Effector memory CD4-positive, alpha-beta T cell (primary cell): Measurements from ENCODE around the gene RRBP1.
"Not testable (repeated sequence)": the region's sequence is repeated elsewhere in the genome, so short reads cannot be mapped to it uniquely, and the experiment has no call there.

Experiments used
- DNase-seq, 3 donors: peaks; one replicate each; pipeline ENCODE4 v3.0.0-alpha.2; 2020
- H3K27ac ChIP-seq: 2 replicates; pipeline ENCODE4 v1.7.0; 2013; ENCODE audit warnings: mild to moderate bottlenecking, low read length, moderate library complexity; ENCODE audit not compliant: insufficient read depth, poor library complexity, severe bottlenecking
- H3K27me3 ChIP-seq: replicated peaks from 2 replicates; pipeline ENCODE4 v1.7.0; 2013; ENCODE audit warnings: mild to moderate bottlenecking, low read length; ENCODE audit not compliant: insufficient read depth, control insufficient read depth, poor library complexity, severe bottlenecking
- H3K36me3 ChIP-seq: 2 replicates; pipeline ENCODE4 v1.7.0; 2013; ENCODE audit warnings: mild to moderate bottlenecking, low read length, moderate library complexity; ENCODE audit not compliant: control insufficient read depth, insufficient read depth
- H3K4me1 ChIP-seq: 2 replicates; pipeline ENCODE4 v1.7.0; 2013; ENCODE audit warnings: low read length, mild to moderate bottlenecking; ENCODE audit not compliant: control insufficient read depth, insufficient read depth, poor library complexity, severe bottlenecking
- H3K4me3 ChIP-seq: 2 replicates; pipeline ENCODE4 v1.7.0; 2013; ENCODE audit warnings: low read length, low read depth, mild to moderate bottlenecking; ENCODE audit not compliant: insufficient read depth, poor library complexity, severe bottlenecking
- H3K9me3 ChIP-seq: 2 replicates; pipeline ENCODE4 v1.7.0; 2013; ENCODE audit warnings: mild to moderate bottlenecking, low read length, moderate library complexity; ENCODE audit not compliant: control insufficient read depth

The RRBP1 gene

GRCh38 chr20:17710379-17711266 lies 28.6 kb upstream of the RRBP1 start:
- Histone ChIP-seq H3K27me3 (no peaks in the 10 kb centered on the region), H3K27ac (no peak overlapping the region), H3K36me3 (no peaks in the 10 kb centered on the region), H3K9me3 (no peaks in the 10 kb centered on the region), H3K4me1 (no peaks in the 10 kb centered on the region), H3K4me3 (no peak overlapping the region)
- no peak for DNase-seq

- H3K4me1 ChIP-seq = no peaks in the 10 kb centered on the region
- no peak for DNase-seq
- H3K4me3 ChIP-seq = no peak overlapping the region
- H3K27me3 ChIP-seq = no peaks in the 10 kb centered on the region
- no peak overlapping the region for H3K27ac ChIP-seq
- H3K36me3 ChIP-seq = no peaks in the 10 kb centered on the region
- H3K9me3 ChIP-seq = no peaks in the 10 kb centered on the region
These were observed 27.6 kb upstream of the RRBP1 start for GRCh38 chr20:17709361-17710293.

DNA sequence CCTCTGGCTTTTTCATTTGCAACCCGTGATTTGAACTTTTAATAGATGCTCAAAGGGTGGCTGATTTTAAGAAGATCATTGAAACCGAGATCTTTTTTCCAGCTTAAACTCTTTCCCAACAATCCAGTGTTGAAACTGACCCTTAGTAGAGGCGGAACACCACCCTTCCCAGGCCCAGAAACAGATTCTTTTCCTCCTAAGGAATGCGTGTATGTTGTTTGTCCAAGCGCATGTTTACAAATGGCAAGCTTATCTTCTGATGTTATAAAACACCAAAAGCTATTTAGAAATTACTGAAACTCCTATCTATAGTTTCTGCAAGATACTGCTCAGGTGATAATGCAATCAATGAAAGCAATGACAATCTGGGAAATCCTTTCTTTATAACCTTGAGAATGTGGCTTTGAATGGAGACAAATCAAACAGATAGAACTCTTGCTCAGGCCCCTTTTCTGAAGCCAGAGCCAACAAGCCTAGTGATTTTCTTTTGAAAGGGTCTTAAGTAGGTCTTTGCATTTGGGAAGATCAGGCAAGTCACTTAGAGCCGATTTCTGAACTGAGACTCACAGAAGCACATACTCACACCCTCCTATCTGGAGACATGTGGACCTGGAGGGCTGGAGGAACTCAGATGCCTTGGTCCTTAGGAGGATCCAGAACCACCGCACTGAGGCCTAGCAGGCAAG lies 26.8 kb upstream of the RRBP1 start:
- H3K27me3 ChIP-seq = no peaks in the 10 kb centered on the region
- H3K36me3 ChIP-seq = no peaks in the 10 kb centered on the region
- H3K4me3 ChIP-seq = no peak overlapping the region
- no peaks in the 10 kb centered on the region for H3K4me1 ChIP-seq
- no peak for DNase-seq
- no peaks in the 10 kb centered on the region for H3K9me3 ChIP-seq
- H3K27ac ChIP-seq = no peak overlapping the region

DNA sequence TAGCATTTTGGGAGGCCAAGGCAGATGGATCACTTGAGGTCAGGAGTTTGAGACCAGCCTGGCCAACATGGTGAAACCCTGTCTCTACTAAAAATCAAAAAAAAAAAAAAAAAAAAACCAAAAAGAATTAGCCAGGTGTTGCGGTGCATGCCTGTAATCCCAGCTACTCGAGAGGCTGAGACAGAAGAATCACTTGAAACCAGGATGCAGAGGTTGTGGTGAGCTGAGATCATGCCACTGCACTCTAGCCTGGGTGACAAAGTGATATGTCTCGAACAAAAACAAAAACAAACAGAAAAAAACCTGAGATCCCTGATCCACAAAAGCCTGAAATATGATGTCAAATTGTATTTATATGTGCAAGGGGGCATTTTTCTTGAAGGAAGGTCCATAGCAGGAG lies 25.9 kb upstream of the RRBP1 start:
- not testable (repeated sequence) for H3K4me3 ChIP-seq, H3K9me3 ChIP-seq, DNase-seq, H3K27me3 ChIP-seq, H3K27ac ChIP-seq, H3K36me3 ChIP-seq, H3K4me1 ChIP-seq

DNA sequence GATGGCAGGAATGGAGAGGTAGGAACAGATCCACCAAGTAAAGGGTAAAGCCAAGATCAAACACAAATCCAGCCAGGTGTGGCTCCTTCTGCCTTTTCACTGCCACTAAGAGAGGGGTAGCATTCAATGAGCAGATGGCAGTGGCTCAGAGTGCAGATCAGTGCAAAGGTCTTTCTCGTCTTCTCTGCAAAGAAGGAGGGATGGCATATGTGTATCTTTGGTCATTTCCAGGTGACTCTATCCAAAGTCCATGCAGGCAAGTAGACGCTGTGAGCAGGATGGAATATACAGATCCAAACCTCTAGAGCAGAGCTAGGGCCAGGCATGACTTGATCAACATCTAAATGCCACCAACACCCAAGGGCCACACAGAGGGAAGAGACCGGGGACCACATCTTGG lies 24.6 kb upstream of the RRBP1 start:
- no peak for DNase-seq
- Histone ChIP-seq H3K9me3 (no peaks in the 10 kb centered on the region), H3K27ac (no peak overlapping the region), H3K27me3 (no peaks in the 10 kb centered on the region), H3K36me3 (no peaks in the 10 kb centered on the region), H3K4me3 (no peak overlapping the region), H3K4me1 (no peaks in the 10 kb centered on the region)

DNA sequence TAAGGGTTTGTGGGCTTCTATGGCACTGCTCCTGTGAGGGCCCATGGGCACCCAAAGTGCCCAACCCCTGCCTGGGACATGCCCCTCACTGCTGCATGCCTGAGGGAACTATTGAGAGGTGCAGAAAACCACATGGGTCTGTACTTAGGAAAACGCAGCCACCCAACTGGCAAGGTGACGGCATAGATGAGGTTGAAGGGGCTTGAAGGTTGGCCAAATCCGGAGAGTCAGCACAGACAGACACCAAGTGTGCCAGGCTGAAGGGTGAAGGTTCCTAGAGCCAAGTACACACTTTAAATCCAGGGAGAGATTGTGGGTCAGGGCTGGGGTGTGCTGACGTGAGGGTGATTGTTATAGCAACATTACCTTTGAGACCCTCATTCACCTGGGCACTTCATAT lies 23.9 kb upstream of the RRBP1 start:
- Histone ChIP-seq H3K36me3 (no peaks in the 10 kb centered on the region), H3K27me3 (no peaks in the 10 kb centered on the region), H3K9me3 (no peaks in the 10 kb centered on the region), H3K4me1 (no peaks in the 10 kb centered on the region), H3K4me3 (no peak overlapping the region), H3K27ac (no peak overlapping the region)
- DNase-seq = no peak

DNA sequence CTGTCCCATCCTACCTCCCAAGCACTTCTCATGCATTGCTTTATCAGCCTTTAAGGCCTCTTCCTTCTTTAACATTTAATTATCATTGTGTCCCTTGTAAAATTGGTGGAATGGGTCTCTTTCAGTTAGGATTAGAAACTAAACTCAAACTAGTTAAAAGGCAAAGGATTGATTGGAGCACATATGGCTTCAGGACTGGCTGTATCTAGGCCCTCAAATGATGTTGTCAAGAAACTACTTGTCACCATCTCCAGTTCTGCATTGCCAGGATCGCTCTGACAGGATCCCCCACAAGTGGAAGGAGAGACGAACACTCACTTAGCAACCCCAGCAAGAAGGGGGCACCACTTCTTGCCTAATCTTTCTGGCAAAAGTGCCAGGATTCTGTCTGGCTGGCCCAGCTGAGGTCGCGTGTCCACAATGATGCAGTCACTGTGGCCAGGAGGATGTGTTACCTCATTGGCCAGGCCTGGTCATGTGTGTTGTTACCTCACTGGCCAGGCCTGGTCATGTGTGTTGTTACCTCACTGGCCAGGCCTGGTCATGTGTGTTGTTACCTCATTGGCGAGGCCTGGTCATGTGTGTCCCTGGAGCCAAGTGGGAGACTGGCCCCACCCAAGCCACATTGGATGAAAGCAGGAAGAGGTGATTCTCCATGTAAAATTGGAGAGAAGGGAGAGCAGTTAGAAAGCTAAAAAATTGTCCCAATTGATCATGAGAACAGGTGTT lies 22.7 kb upstream of the RRBP1 start:
- no peaks in the 10 kb centered on the region for H3K36me3 ChIP-seq
- H3K9me3 ChIP-seq = no peaks in the 10 kb centered on the region
- H3K27me3 ChIP-seq = no peaks in the 10 kb centered on the region
- no peak overlapping the region for H3K4me3 ChIP-seq
- H3K4me1 ChIP-seq = no peaks in the 10 kb centered on the region
- no peak overlapping the region for H3K27ac ChIP-seq
- no peak for DNase-seq

GRCh38 chr20:17701826-17702225 lies 19.8 kb upstream of the RRBP1 start:
- no peak for DNase-seq
- Histone ChIP-seq H3K4me3 (no peak overlapping the region), H3K4me1 (no peaks in the 10 kb centered on the region), H3K9me3 (no peaks in the 10 kb centered on the region), H3K27ac (no peak overlapping the region), H3K36me3 (no peaks in the 10 kb centered on the region), H3K27me3 (no peaks in the 10 kb centered on the region)

DNA sequence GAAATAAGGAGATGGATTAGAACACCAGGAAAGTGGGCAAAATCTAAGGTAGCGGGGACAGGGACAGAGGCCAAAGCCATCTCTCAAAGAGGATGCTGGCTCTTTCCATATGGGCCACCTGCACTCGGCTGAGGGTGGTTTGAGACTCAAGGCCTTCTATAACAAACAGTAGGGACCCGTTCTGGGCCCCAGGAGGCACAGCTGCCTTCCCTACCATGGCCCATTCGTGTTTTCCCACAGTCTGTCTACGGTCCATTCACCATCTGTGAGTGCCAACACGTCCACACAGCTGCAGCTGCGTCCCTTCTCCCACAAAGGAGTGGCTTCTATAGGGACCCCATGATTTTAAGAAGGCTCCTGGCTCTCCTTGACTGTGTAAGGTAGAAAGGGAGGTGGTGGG lies 18.6 kb upstream of the RRBP1 start:
- DNase-seq = no peak
- Histone ChIP-seq H3K4me1 (no peaks in the 10 kb centered on the region), H3K9me3 (no peaks in the 10 kb centered on the region), H3K36me3 (no peaks in the 10 kb centered on the region), H3K27ac (no peak overlapping the region), H3K27me3 (no peaks in the 10 kb centered on the region), H3K4me3 (no peak overlapping the region)
